C1 segment of cervical spinal cord (tissue), 14 donors: ENCODE measurements around the gene MRPL47.

Source experiments
- DNase-seq, 14 donors: peaks; one replicate each; lab custom pipeline; 2025; lab: John Stamatoyannopoulos, UW

MRPL47 gene

GRCh38 chr3:179591313-179591712 lies 13.1 kb downstream of the MRPL47 start:
- no peak for DNase-seq

- DNase-seq, result no peak
Observed at GRCh38 chr3:179590669-179591068, 13.8 kb downstream of the MRPL47 start.

- DNase-seq, result no peak
Observed at GRCh38 chr3:179589143-179589542, 15.3 kb downstream of the MRPL47 start.

- DNase-seq, result no peak
Observed at GRCh38 chr3:179580992-179581391, 23.4 kb downstream of the MRPL47 start.

GRCh38 chr3:179565496-179565895 lies 38.9 kb downstream of the MRPL47 start:
- DNase-seq, result no peak

- DNase-seq, result peak in 7 of 14 donors; percentile 13 to 67 (median 52)
Observed at GRCh38 chr3:179563271-179563783, 41.1 kb downstream of the MRPL47 start.

- DNase-seq, result peak; percentile 94 to 99 (median 98)
Observed at GRCh38 chr3:179562591-179563270, 41.7 kb downstream of the MRPL47 start, which contains the start of gene ACTL6A. Gene ACTL6A, plus strand, starts transcription at chr3:179562926. Its CDS starts 167 bp downstream, at chr3:179563093.

GRCh38 chr3:179560791-179561190 lies 43.6 kb downstream of the MRPL47 start:
- no peak for DNase-seq

- DNase-seq, result peak in 10 of 14 donors; percentile 1 to 47 (median 14)
Observed at GRCh38 chr3:179558742-179559364, 45.6 kb downstream of the MRPL47 start.

GRCh38 chr3:179551349-179552105 lies 52.9 kb downstream of the MRPL47 start:
- no peak for DNase-seq

GRCh38 chr3:179546814-179547241 lies 57.6 kb downstream of the MRPL47 start:
- DNase-seq, result no peak

- DNase-seq, result no peak
Observed at GRCh38 chr3:179544981-179545645, 59.3 kb downstream of the MRPL47 start.

- no peak for DNase-seq
Observed at GRCh38 chr3:179542375-179542774, 62.1 kb downstream of the MRPL47 start.

GRCh38 chr3:179541596-179541995 lies 62.8 kb downstream of the MRPL47 start:
- DNase-seq, result no peak

GRCh38 chr3:179541094-179541493 lies 63.3 kb downstream of the MRPL47 start:
- DNase-seq, result no peak
